Left ventricle myocardium inferior (tissue), 1 donor: Measurements from ENCODE around the gene CLEC16A. TPM values are rescaled to one million over a fixed set of nuclear protein-coding genes. Genes with fewer than 3 reads are reported as not detected.

ENCODE experiments used
- DNase-seq: peaks from one replicate; pipeline ENCODE4 v3.0.0-alpha.2; 2020
- H3K27ac ChIP-seq: fragments of 200-600 bp; replicated peaks from 2 replicates; pipeline ENCODE4 v1.8.0; 2021
- H3K27me3 ChIP-seq: fragments of 200-600 bp; 2 replicates; pipeline ENCODE4 v1.8.0; 2021; ENCODE audit warnings: low read depth
- H3K36me3 ChIP-seq: fragments of 200-600 bp; 2 replicates; pipeline ENCODE4 v1.8.0; 2021
- H3K4me1 ChIP-seq: fragments of 200-600 bp; 2 replicates; pipeline ENCODE4 v1.8.0; 2021
- H3K4me3 ChIP-seq: fragments of 200-600 bp; 2 replicates; pipeline ENCODE4 v1.8.0; 2021; ENCODE audit warnings: mild to moderate bottlenecking, moderate library complexity
- H3K9me3 ChIP-seq: fragments of 200-600 bp; replicated peaks from 2 replicates; pipeline ENCODE4 v1.8.0; 2021
- CTCF ChIP-seq: fragments of 200-600 bp; IDR thresholded peaks from 2 replicates; pipeline ENCODE4 v1.8.0; 2021; ENCODE audit warnings: antibody characterized with exemption, mild to moderate bottlenecking, borderline replicate concordance
- intact Hi-C: fragments of 100-400 bp; cut with micrococcal nuclease; formaldehyde crosslinking; loops from one replicate; pipeline ENCODE4 v1.11.0; 2022
- total RNA-seq: library from RNA; stranded (reverse); fragmentation: NEBNext Ultra II Directional; extraction: Animal tissue kit (Norgen Biotek cat#: 25700); gene quantifications from one replicate; pipeline ENCODE4 v1.2.1, GENCODE V29; 2021
- donor health status: DM: no; HTN: yes; CAD: no; lungs with severe emphysema.

Gene CLEC16A
- total RNA-seq, 1 donor from 2014 or later, result 24.6 TPM

GRCh38 chr16:10951026-10951425, 6.7 kb downstream of the CLEC16A start:
- intact Hi-C loops, result no loop called here
- Histone ChIP-seq H3K27me3 (no peaks in the 10 kb centered on the region), H3K36me3 (no peaks in the 10 kb centered on the region), H3K27ac (no peak overlapping the region), H3K9me3 (no peaks in the 10 kb centered on the region), H3K4me1 (peaks cover 47% of the 10 kb centered on the region), H3K4me3 (no peak overlapping the region)
- TF ChIP-seq CTCF, result no peak
- DNase-seq, result no peak

- Histone ChIP-seq H3K4me3 (no peak overlapping the region), H3K4me1 (peaks cover 22% of the 10 kb centered on the region), H3K27me3 (no peaks in the 10 kb centered on the region), H3K27ac (no peak overlapping the region), H3K36me3 (peaks cover 13% of the 10 kb centered on the region), H3K9me3 (no peaks in the 10 kb centered on the region)
- no peak for DNase-seq
- TF ChIP-seq CTCF, result no peak
- intact Hi-C loops, result no loop called here
These were observed 10.5 kb downstream of the CLEC16A start for GRCh38 chr16:10954903-10955302.

- intact Hi-C loops, result no loop called here
- no peak for DNase-seq
- H3K27me3 ChIP-seq, result no peaks in the 10 kb centered on the region
- H3K4me3 ChIP-seq, result no peak overlapping the region
- peaks cover 25% of the 10 kb centered on the region for H3K36me3 ChIP-seq
- no peak for TF ChIP-seq CTCF
- H3K4me1 ChIP-seq, result peaks cover 29% of the 10 kb centered on the region
- H3K27ac ChIP-seq, result no peak overlapping the region
- H3K9me3 ChIP-seq, result no peaks in the 10 kb centered on the region
These were observed 13.6 kb downstream of the CLEC16A start for GRCh38 chr16:10957771-10958482.

GRCh38 chr16:10959161-10959560, 14.8 kb downstream of the CLEC16A start:
- Histone ChIP-seq H3K9me3 (no peaks in the 10 kb centered on the region), H3K4me1 (peaks cover 25% of the 10 kb centered on the region), H3K27me3 (no peaks in the 10 kb centered on the region), H3K36me3 (peaks cover 32% of the 10 kb centered on the region), H3K4me3 (no peak overlapping the region), H3K27ac (no peak overlapping the region)
- no peak for TF ChIP-seq CTCF
- DNase-seq, result no peak
- intact Hi-C loops, result no loop called here

GRCh38 chr16:10961231-10961630, 16.9 kb downstream of the CLEC16A start:
- Histone ChIP-seq H3K36me3 (peaks cover 37% of the 10 kb centered on the region), H3K4me3 (no peak overlapping the region), H3K27ac (peak overlapping the region; percentile 33), H3K4me1 (peaks cover 23% of the 10 kb centered on the region), H3K27me3 (no peaks in the 10 kb centered on the region), H3K9me3 (no peaks in the 10 kb centered on the region)
- intact Hi-C loops, result no loop called here
- no peak for DNase-seq
- no peak for TF ChIP-seq CTCF
